ELF-1 (cell line): ENCODE measurements around the gene UHRF2.
"Not testable (repeated sequence)": the region's sequence is repeated elsewhere in the genome, so short reads cannot be mapped to it uniquely, and the experiment has no call there.

ENCODE experiments used
- DNase-seq: peaks from one replicate; pipeline ENCODE4 v3.0.0-alpha.2; 2016; ENCODE audit warnings: low read depth, low spot score

The UHRF2 gene

GRCh38 chr9:6426117-6426516 lies 13.1 kb downstream of the UHRF2 start:
- DNase-seq, result no peak

GRCh38 chr9:6428940-6429889 lies 16.2 kb downstream of the UHRF2 start:
- DNase-seq, result no peak

- DNase-seq, result no peak
Measured at GRCh38 chr9:6431038-6431437, 18.0 kb downstream of the UHRF2 start.

- DNase-seq, result no peak
Measured at GRCh38 chr9:6433410-6433809, 20.4 kb downstream of the UHRF2 start.

- no peak for DNase-seq
Measured at GRCh38 chr9:6439051-6439703, 26.2 kb downstream of the UHRF2 start.

- DNase-seq, result no peak
Measured at GRCh38 chr9:6440405-6440804, 27.4 kb downstream of the UHRF2 start.

- DNase-seq, result no peak
Measured at GRCh38 chr9:6441269-6441668, 28.3 kb downstream of the UHRF2 start.

- no peak for DNase-seq
Measured at GRCh38 chr9:6443661-6444060, 30.7 kb downstream of the UHRF2 start.

- DNase-seq, result no peak
Measured at GRCh38 chr9:6444128-6444527, 31.1 kb downstream of the UHRF2 start.

- DNase-seq, result no peak
Measured at GRCh38 chr9:6449086-6449485, 36.1 kb downstream of the UHRF2 start.

GRCh38 chr9:6449645-6450044 lies 36.6 kb downstream of the UHRF2 start:
- no peak for DNase-seq

- no peak for DNase-seq
Measured at GRCh38 chr9:6450641-6451375, 37.8 kb downstream of the UHRF2 start.

GRCh38 chr9:6455292-6455691 lies 42.3 kb downstream of the UHRF2 start:
- not testable (repeated sequence) for DNase-seq

GRCh38 chr9:6458704-6459103 lies 45.7 kb downstream of the UHRF2 start:
- DNase-seq, result not testable (repeated sequence)

GRCh38 chr9:6459718-6460117 lies 46.7 kb downstream of the UHRF2 start:
- DNase-seq, result no peak

GRCh38 chr9:6460189-6460768 lies 47.3 kb downstream of the UHRF2 start:
- DNase-seq, result no peak

GRCh38 chr9:6461619-6462018 lies 48.6 kb downstream of the UHRF2 start:
- no peak for DNase-seq

GRCh38 chr9:6467006-6467625 lies 54.1 kb downstream of the UHRF2 start:
- no peak for DNase-seq

GRCh38 chr9:6471231-6471850 lies 58.3 kb downstream of the UHRF2 start:
- DNase-seq, result no peak

GRCh38 chr9:6473151-6473550 lies 60.2 kb downstream of the UHRF2 start:
- no peak for DNase-seq

GRCh38 chr9:6479959-6480358 lies 67.0 kb downstream of the UHRF2 start:
- no peak for DNase-seq
